IMR-90 (cell line): ENCODE data around the gene FOXN3. TPM values are rescaled to one million over a fixed set of nuclear protein-coding genes. Genes with fewer than 3 reads are reported as not detected.

ENCODE experiments used
- ATAC-seq: fragments of 200-7000 bp; cut with Tn5 transposase; 2 replicates; pipeline ENCODE4 v1.9.1; 2020; ENCODE audit warnings: low read depth, mild to moderate bottlenecking, moderate library complexity
- BruUV-seq: library from RNA; stranded (reverse); fragments of 400-500 nt; replicated peaks from 2 replicates; lab custom pipeline; 2021; lab: Mats Ljungman, UMichigan
- CTCF ChIA-PET: fragments of 300-600 bp; formaldehyde crosslinking; extraction: SDS; loops from one replicate; lab custom pipeline; 2021; ENCODE audit warnings: antibody characterized with exemption; lab: Yijun Ruan, JAX
- POLR2A ChIA-PET: fragments of 300-600 bp; sonication (Branson Sonifier 250); formaldehyde crosslinking; loops from one replicate; lab custom pipeline; 2022; ENCODE audit warnings: antibody characterized with exemption; ENCODE audit not compliant: unreplicated experiment; lab: Charles Lee
- DNase-seq: peaks from one replicate; pipeline ENCODE4 v3.0.0; 2013
- H2AFZ ChIP-seq: replicated peaks from 2 replicates; pipeline ENCODE3; 2013; ENCODE audit warnings: low read length, mild to moderate bottlenecking; ENCODE audit not compliant: poor library complexity
- H2AK5ac ChIP-seq: 2 replicates; pipeline ENCODE4 v1.6.1; 2013; ENCODE audit warnings: low read depth, low read length, inconsistent platforms
- H2AK9ac ChIP-seq: replicated peaks from 2 replicates; pipeline ENCODE3; 2013; ENCODE audit warnings: mild to moderate bottlenecking, low read depth, low read length, moderate library complexity; ENCODE audit not compliant: poor library complexity
- H2BK120ac ChIP-seq: 2 replicates; pipeline ENCODE4 v1.6.1; 2013; ENCODE audit warnings: low read depth, low read length, inconsistent platforms
- H2BK15ac ChIP-seq: 3 replicates; pipeline ENCODE4 v1.6.1; 2013; ENCODE audit warnings: low read depth, low read length, inconsistent platforms
- H2BK20ac ChIP-seq: 2 replicates; pipeline ENCODE4 v1.6.1; 2013; ENCODE audit warnings: low read depth, mild to moderate bottlenecking, inconsistent platforms, low read length, moderate library complexity
- H2BK5ac ChIP-seq: 2 replicates; pipeline ENCODE4 v1.6.1; 2013; ENCODE audit warnings: mild to moderate bottlenecking, low read depth, low read length, inconsistent platforms; ENCODE audit not compliant: poor library complexity, severe bottlenecking
- H3K14ac ChIP-seq: replicated peaks from 2 replicates; pipeline ENCODE4 v1.6.1; 2013; ENCODE audit warnings: low read depth, low read length, inconsistent platforms
- H3K18ac ChIP-seq: 2 replicates; pipeline ENCODE4 v1.6.1; 2013; ENCODE audit warnings: low read depth, low read length, control low read depth
- H3K23ac ChIP-seq: 2 replicates; pipeline ENCODE4 v1.6.1; 2013; ENCODE audit warnings: low read depth, low read length, inconsistent platforms
- H3K27ac ChIP-seq: 2 replicates; pipeline ENCODE4 v1.5.1; 2013; ENCODE audit warnings: mild to moderate bottlenecking, control low read depth, low read length; ENCODE audit not compliant: insufficient read depth
- H3K27me3 ChIP-seq: 2 replicates; pipeline ENCODE4 v1.6.1; 2013; ENCODE audit warnings: low read length; ENCODE audit not compliant: control insufficient read depth, insufficient read depth
- H3K36me3 ChIP-seq: 2 replicates; pipeline ENCODE4 v1.6.1; 2013; ENCODE audit warnings: low read length, mixed read lengths; ENCODE audit not compliant: control insufficient read depth, insufficient read depth
- H3K4ac ChIP-seq: 2 replicates; pipeline ENCODE4 v1.6.1; 2013; ENCODE audit warnings: low read depth, low read length, inconsistent platforms
- H3K4me1 ChIP-seq: 2 replicates; pipeline ENCODE4 v1.6.1; 2013; ENCODE audit warnings: low read length, mixed read lengths; ENCODE audit not compliant: control insufficient read depth, insufficient read depth
- H3K4me2 ChIP-seq: 2 replicates; pipeline ENCODE4 v1.6.1; 2013; ENCODE audit warnings: low read depth, mild to moderate bottlenecking, control low read depth, low read length, moderate library complexity
- H3K4me3 ChIP-seq: 2 replicates; pipeline ENCODE4 v1.5.1; 2013; ENCODE audit warnings: low read depth, mild to moderate bottlenecking, control low read depth, low read length, moderate library complexity; ENCODE audit not compliant: insufficient read depth
- H3K56ac ChIP-seq: 2 replicates; pipeline ENCODE4 v1.6.1; 2013; ENCODE audit warnings: low read length, inconsistent platforms; ENCODE audit not compliant: insufficient read depth; ENCODE audit errors: extremely low read depth
- H3K79me1 ChIP-seq, 2 experiments: 2 replicates each; pipeline ENCODE4 v1.6.1; 2013; ENCODE audit warnings: low read length in 2 of 2, inconsistent platforms in 1 of 2, low read depth in 1 of 2
- H3K9ac ChIP-seq: 2 replicates; pipeline ENCODE4 v1.6.1; 2013; ENCODE audit warnings: low read depth, low read length, control low read depth
- H3K9me1 ChIP-seq: 2 replicates; pipeline ENCODE4 v1.6.1; 2013; ENCODE audit warnings: low read length, inconsistent platforms; ENCODE audit not compliant: insufficient read depth
- H3K9me3 ChIP-seq: 2 replicates; pipeline ENCODE4 v1.6.1; 2013; ENCODE audit warnings: low read length; ENCODE audit not compliant: control insufficient read depth, insufficient read depth
- H4K20me1 ChIP-seq: 2 replicates; pipeline ENCODE4 v1.6.1; 2013; ENCODE audit warnings: low read length, inconsistent platforms; ENCODE audit not compliant: insufficient read depth
- H4K5ac ChIP-seq: 2 replicates; pipeline ENCODE4 v1.6.1; 2013; ENCODE audit warnings: mild to moderate bottlenecking, low read depth, low read length, control low read depth
- H4K8ac ChIP-seq, 2 experiments: 2 replicates each; pipeline ENCODE4 v1.6.1; 2013; ENCODE audit warnings: low read depth in 2 of 2, low read length in 2 of 2, control low read depth in 1 of 2, inconsistent platforms in 1 of 2
- H4K91ac ChIP-seq: 2 replicates; pipeline ENCODE4 v1.6.1; 2013; ENCODE audit warnings: low read depth, low read length, inconsistent platforms; ENCODE audit not compliant: insufficient read depth
- BHLHE40 ChIP-seq: fragments of 150-350 bp; IDR thresholded peaks from 2 replicates; pipeline ENCODE4 v1.6.1; 2016; ENCODE audit warnings: mild to moderate bottlenecking, low read depth, low read length
- CEBPB ChIP-seq: IDR thresholded peaks from 2 replicates; pipeline ENCODE4 v1.6.1; 2012; ENCODE audit warnings: low read depth, low read length, improper control_type of control experiment
- CHD1 ChIP-seq: IDR thresholded peaks from 2 replicates; pipeline ENCODE4 v1.6.1; 2012; ENCODE audit warnings: low read depth, low read length, improper control_type of control experiment
- MXI1 ChIP-seq: IDR thresholded peaks from 2 replicates; pipeline ENCODE4 v1.6.1; 2012; ENCODE audit warnings: low read depth, mild to moderate bottlenecking, low read length, moderate library complexity, borderline replicate concordance
- WGBS, 2 experiments: methylation state at CpG; one replicate each; pipeline versions ENCODE4 v1.1.5 to v1.1.7; 2013; ENCODE audit warnings: missing lambda C conversion rate in 2 of 2; ENCODE audit not compliant: insufficient read length in 1 of 2; ENCODE audit errors: extremely low coverage in 2 of 2; 5-methylcytosine and 5-hydroxymethylcytosine counted together
- dilution Hi-C: fragments of 300-500 bp; cut with HindIII; formaldehyde crosslinking; loops from one replicate; pipeline ENCODE4 v1.14.3; 2018; ENCODE audit warnings: low sequenced_read_pairs; ENCODE audit not compliant: unreplicated experiment
- in situ Hi-C: fragments of 300-500 bp; cut with MboI; formaldehyde crosslinking; loops from 3 replicates; pipeline ENCODE4 v1.14.3; 2019; ENCODE audit warnings: low sequenced_read_pairs, inconsistent platforms, mixed read lengths
- intact Hi-C: fragments of 100-400 bp; cut with micrococcal nuclease; formaldehyde crosslinking; loops from 2 replicates; pipeline ENCODE4 v1.10.0; 2022
- polyA plus RNA-seq, 3 experiments: library from polyadenylated mRNA; depleted of rRNA; stranded (reverse); fragments of >200 nt; gene quantifications; 2 replicates each; pipeline ENCODE4 v1.2.3, GENCODE V29; 2012; ENCODE audit warnings: low replicate concordance in 1 of 3
- total RNA-seq: library from RNA; depleted of rRNA; stranded (reverse); fragments of >200 nt; gene quantifications from 2 replicates; pipeline ENCODE4 v1.2.3, GENCODE V29; 2012

FOXN3 gene
- total and polyA plus RNA-seq, 2 of the 4 experiments (the other 2 are of a cell fraction): 22.6 to 33.7 TPM

DNA sequence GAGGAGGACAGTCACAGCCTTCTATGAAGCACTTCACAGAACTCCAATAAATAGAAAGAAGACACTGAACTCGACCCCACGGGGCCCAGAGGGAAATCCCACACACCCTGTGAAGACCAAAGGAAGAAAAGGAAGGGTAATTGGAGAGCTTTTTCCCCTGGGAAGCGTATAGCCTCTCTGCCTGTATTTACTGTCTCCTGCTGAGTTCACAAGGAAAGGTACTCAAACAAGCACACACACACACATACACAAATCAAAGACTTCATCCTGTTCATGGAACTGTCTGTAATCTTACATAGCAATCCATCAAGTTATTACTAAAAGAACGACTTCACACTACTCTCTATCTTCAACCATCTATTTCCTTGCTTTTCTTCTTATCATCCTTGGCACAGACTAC lies 15.3 kb downstream of the FOXN3 start:
- peaks cover 75% of the 10 kb centered on the region for H4K20me1 ChIP-seq
- no peak overlapping the region for H4K91ac ChIP-seq
- no peak overlapping the region for H2BK5ac ChIP-seq
- no peak overlapping the region for H2AFZ ChIP-seq
- no peak overlapping the region for H3K56ac ChIP-seq
- TF ChIP-seq CHD1: no peak
- TF ChIP-seq BHLHE40: no peak
- TF ChIP-seq CEBPB: no peak
- no peak for TF ChIP-seq MXI1
- H3K79me1 ChIP-seq: peaks cover 41 to 92% of the 10 kb centered on the region in 2 experiments
- CTCF ChIA-PET: interaction anchor here (0.5 to 0.7 kb wide), 2 partner anchors 99 to 550 kb away, joined by 3 read pairs; no protein-coding TSS in a partner anchor
- no peak overlapping the region for H3K27ac ChIP-seq
- H4K8ac ChIP-seq: no peak overlapping the region
- POLR2A ChIA-PET: no interaction called here
- H3K23ac ChIP-seq: no peak overlapping the region
- H3K4me2 ChIP-seq: no peak overlapping the region
- H3K9me1 ChIP-seq: peaks cover 18% of the 10 kb centered on the region
- H3K4me3 ChIP-seq: no peak overlapping the region
- intact Hi-C loops: no loop called here
- no peak overlapping the region for H2AK5ac ChIP-seq
- no peak overlapping the region for H4K5ac ChIP-seq
- dilution Hi-C loops: no loop called here
- peaks cover 6% of the 10 kb centered on the region for H3K4me1 ChIP-seq
- no peak overlapping the region for H2BK15ac ChIP-seq
- H3K27me3 ChIP-seq: no peaks in the 10 kb centered on the region
- no peak overlapping the region for H3K9ac ChIP-seq
- H3K14ac ChIP-seq: no peak overlapping the region
- H2BK120ac ChIP-seq: no peak overlapping the region
- DNase-seq (no peak), ATAC-seq (no peak)
- H3K4ac ChIP-seq: no peak overlapping the region
- H3K9me3 ChIP-seq: no peaks in the 10 kb centered on the region
- H2AK9ac ChIP-seq: no peak overlapping the region
- in situ Hi-C loops: no loop called here
- 80 to 100% methylated on average over 1 of the region's 4 CpGs for WGBS, 2 experiments
- peaks cover 15% of the 10 kb centered on the region for H3K36me3 ChIP-seq
- H3K18ac ChIP-seq: no peak overlapping the region
- no peak overlapping the region for H2BK20ac ChIP-seq
- no TSS peak for BruUV-seq
